ENCODE results near the gene RALGAPA2. TPM values are rescaled to one million over a fixed set of nuclear protein-coding genes. Genes with fewer than 3 reads are reported as not detected.

The RALGAPA2 gene
- total RNA-seq, 1 donor = 5.6 TPM

DNA sequence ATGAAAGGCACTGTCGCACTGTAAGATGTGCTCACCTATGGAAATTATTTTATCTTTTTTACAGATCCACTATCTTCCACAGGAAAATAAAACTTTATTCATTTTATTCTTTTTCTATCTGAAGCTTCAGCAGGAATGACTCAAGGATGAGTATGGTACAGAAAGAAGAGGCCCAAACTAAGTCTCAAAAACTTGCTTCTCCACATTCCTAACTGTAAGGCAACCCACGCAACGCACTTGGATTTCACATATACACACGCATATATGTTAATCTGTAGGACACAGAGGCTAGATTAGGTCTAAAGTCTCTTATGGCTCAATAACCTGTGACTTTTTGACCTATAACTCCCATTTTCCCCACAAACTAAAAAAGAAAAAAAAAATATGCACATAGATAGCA is 81.9 kb downstream of the RALGAPA2 start:
- TF ChIP-seq, protein P1, sequence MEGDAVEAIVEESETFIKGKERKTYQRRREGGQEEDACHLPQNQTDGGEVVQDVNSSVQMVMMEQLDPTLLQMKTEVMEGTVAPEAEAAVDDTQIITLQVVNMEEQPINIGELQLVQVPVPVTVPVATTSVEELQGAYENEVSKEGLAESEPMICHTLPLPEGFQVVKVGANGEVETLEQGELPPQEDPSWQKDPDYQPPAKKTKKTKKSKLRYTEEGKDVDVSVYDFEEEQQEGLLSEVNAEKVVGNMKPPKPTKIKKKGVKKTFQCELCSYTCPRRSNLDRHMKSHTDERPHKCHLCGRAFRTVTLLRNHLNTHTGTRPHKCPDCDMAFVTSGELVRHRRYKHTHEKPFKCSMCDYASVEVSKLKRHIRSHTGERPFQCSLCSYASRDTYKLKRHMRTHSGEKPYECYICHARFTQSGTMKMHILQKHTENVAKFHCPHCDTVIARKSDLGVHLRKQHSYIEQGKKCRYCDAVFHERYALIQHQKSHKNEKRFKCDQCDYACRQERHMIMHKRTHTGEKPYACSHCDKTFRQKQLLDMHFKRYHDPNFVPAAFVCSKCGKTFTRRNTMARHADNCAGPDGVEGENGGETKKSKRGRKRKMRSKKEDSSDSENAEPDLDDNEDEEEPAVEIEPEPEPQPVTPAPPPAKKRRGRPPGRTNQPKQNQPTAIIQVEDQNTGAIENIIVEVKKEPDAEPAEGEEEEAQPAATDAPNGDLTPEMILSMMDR (IDR thresholded peaks at IDR 0.05; ENCODE audit: insufficient read depth, low read depth, low read length) = no peak
- no peak overlapping the region for H3K4me3 ChIP-seq (ENCODE audit: low read depth, low read length)
- DNase-seq (ENCODE audit: low read depth) = no peak

DNA sequence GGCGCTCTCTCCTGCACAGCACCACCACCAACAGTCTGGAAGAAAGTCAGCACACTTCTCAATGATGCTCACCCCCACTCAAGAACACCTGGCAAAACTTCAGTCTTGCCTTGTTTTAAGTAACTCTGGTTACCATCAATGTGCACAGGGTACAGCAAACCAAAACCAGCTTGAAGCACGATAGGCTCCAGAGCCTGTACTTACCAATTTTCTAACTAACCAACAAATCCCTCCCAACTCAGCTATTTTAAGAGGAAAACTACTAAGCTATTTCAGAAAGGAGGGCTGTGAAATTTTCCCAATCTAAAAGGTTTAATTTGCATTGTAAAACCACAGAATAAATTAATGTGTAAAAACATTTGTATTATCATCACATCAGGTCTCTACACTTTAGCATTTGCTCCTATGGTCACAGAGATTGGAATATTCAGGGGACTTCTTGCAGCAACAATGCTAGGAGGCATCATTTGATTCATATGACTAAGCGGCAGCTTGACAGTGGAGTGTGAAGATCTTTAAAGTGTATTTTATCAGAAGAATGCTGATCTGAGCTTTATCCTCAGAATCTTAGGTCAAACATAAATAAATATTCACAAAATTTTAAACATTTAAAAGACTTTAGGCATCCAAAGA is 82.8 kb downstream of the RALGAPA2 start:
- H3K4me3 ChIP-seq (ENCODE audit: low read depth, low read length) = no peak overlapping the region
- no peak for DNase-seq (ENCODE audit: low read depth)
- TF ChIP-seq, protein P1 (IDR thresholded peaks at IDR 0.05; ENCODE audit: insufficient read depth, low read depth, low read length) = no peak

DNA sequence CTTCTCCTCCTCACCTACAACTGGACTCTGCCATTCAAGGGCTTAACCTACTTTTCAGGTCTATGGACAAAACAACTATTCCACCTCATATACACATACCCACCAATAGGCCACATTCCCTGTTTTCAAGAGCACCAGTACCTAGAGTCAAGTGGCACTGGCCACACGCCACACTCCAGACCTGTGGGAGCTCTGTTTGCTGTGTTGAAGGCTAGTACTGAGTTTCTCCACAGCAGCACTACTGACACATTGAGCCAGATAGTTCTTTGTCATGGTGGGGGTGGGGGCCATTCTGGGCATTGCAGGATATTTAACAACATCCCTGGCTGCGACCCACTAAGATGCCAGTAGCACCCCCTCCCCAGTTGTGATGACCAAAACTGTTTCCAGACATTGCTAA is 84.1 kb downstream of the RALGAPA2 start:
- DNase-seq (ENCODE audit: low read depth) = no peak
- TF ChIP-seq, protein P1 (IDR thresholded peaks at IDR 0.05; ENCODE audit: insufficient read depth, low read depth, low read length) = no peak
- no peak overlapping the region for H3K4me3 ChIP-seq (ENCODE audit: low read depth, low read length)

DNA sequence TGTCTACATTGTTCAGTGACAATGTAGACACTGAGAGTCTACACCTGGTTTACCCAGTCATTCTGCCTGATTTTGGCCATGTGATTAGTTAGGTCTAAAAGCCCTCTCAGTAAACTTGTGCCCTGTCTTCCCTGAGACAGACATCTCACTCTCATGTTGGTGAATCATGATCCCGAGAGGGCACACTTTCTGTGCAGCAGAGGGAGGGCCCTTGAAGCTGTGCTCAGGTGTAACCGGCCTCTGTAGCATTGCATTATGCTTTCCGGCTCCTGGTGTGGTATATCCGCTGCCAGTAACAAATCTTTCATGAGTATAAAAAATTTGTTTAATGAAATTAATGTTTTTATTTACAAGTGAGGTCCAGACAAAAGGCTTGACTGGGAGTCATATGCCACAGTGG is 85.0 kb downstream of the RALGAPA2 start:
- TF ChIP-seq, protein P1 (IDR thresholded peaks at IDR 0.05; ENCODE audit: insufficient read depth, low read depth, low read length) = no peak
- no peak overlapping the region for H3K4me3 ChIP-seq (ENCODE audit: low read depth, low read length)
- DNase-seq (ENCODE audit: low read depth) = no peak

DNA sequence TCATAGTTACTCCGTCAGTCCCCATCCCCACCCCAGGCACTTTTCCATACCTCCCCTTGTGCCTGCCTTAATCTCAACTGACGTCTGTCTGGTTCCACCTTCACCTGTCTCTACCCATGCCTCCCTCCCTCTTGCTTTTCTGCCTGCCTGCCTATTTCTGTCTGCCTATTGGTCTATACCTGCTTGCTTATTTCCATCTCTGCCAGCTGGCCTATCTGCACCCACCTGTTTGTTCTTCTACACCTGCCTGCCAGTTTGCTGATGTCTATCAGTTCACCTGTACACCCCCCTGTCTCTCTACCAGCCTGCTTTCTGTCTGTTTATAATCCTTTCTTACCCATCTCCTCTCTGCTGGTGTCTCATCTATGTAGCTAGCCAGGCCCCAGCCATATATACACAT is 87.5 kb downstream of the RALGAPA2 start:
- no peak overlapping the region for H3K4me3 ChIP-seq (ENCODE audit: low read depth, low read length)
- no peak for DNase-seq (ENCODE audit: low read depth)
- TF ChIP-seq, protein P1 (IDR thresholded peaks at IDR 0.05; ENCODE audit: insufficient read depth, low read depth, low read length) = no peak

DNA sequence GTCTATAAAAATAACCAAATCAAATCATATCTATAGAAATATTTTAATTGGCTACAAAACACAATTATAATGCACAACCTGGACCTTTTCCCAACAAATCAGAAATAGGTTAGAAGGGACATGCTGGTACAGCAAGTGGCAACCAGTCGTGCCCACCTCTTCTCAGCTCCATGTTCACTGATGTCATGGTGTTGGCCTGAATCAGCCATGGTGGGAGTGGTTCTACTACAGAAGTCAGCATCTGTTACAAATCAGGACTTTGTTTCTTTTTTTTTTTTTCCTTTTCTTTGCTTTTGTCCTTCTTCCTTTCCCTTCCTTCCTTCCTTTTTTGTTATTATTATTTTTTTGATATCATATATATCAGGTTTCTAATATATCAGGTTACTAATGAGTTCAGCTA is 91.2 kb downstream of the RALGAPA2 start:
- DNase-seq (ENCODE audit: low read depth) = no peak
- TF ChIP-seq, protein P1 (IDR thresholded peaks at IDR 0.05; ENCODE audit: insufficient read depth, low read depth, low read length) = no peak
- H3K4me3 ChIP-seq (ENCODE audit: low read depth, low read length) = no peak overlapping the region

DNA sequence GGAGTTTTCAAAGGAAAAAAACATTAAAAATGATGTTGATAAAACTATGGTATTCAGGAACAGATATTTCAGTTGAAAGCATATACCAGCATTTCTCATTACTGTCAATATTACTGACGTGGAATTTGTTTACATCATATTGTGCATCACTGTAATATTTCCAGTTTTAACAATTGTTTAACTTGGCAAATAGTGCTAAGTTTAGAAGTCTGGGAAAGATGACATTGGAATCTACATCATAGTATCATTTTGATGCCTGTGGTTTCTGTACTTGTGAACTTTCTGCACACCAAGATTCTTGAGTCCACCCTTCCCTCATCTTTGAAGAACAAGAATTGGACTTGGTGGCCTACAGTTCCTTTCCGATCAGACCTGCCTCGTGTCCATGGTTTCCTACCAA is 98.1 kb downstream of the RALGAPA2 start:
- DNase-seq (ENCODE audit: low read depth) = no peak
- TF ChIP-seq, protein P1 (IDR thresholded peaks at IDR 0.05; ENCODE audit: insufficient read depth, low read depth, low read length) = no peak
- H3K4me3 ChIP-seq (ENCODE audit: low read depth, low read length) = no peak overlapping the region
